ENCODE measurements around the gene ZRANB3. TPM values are rescaled to one million over a fixed set of nuclear protein-coding genes. Genes with fewer than 3 reads are reported as not detected.
"Not testable (repeated sequence)": the region's sequence is repeated elsewhere in the genome, so short reads cannot be mapped to it uniquely, and the experiment has no call there.

The ZRANB3 gene
- total and polyA plus RNA-seq, 2 donors (not counting 3 experiments of a cell fraction or from before 2014, with no cell fraction given) = 2.2 to 6.0 TPM

DNA sequence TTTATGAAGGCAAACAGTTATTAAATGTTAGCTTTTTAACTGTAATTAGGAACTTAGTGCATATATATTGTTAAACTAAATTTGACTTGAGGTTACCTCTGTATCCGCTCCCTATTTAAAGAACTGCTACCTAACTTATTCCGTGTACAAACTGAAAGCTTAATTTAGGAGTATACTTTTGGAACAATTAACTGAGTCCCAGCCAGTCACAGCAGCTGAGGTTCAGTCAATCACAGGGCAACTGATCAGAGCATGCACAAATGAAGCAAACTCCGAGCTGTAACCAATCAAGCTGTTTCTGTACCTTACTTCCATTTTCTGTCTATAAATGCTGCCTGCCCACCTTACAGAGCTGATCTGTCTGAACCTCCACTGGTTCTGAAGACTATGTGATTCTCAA lies 417.7 kb downstream of the ZRANB3 start:
- ChIA-PET POLR2A (interaction anchor here (0.7 kb wide), 1 partner anchor 1789 kb away, joined by 3 read pairs; no protein-coding TSS in a partner anchor), CTCF (interaction anchor here (1.7 kb wide), 1 partner anchor 24 kb away, joined by 4 read pairs; no protein-coding TSS in a partner anchor)
- intact Hi-C loops (cut with micrococcal nuclease) = no loop called here
- BruUV-seq (replicated peaks) = no TSS peak
- no peak overlapping the region for H3K9ac ChIP-seq (replicated peaks; ENCODE audit: extremely low read depth, insufficient read depth, low read length)
- no peaks in the 10 kb centered on the region for H3K4me1 ChIP-seq (ENCODE audit: control insufficient read depth, extremely low read depth, insufficient read depth, low read length)
- H2AFZ ChIP-seq (ENCODE audit: low read depth, low read length) = no peak overlapping the region
- dilution Hi-C loops (cut with MboI; ENCODE audit: extremely low pct_ligation_motif_present, low sequenced_read_pairs) = no loop called here
- H3K27me3 ChIP-seq (ENCODE audit: control insufficient read depth in 2 of 2, insufficient read depth in 2 of 2, low read length in 2 of 2) = no peaks in the 10 kb centered on the region
- peaks cover 0 to 2% of the 10 kb centered on the region in 2 experiments for H3K36me3 ChIP-seq (ENCODE audit: control insufficient read depth in 2 of 2, extremely low read depth in 1 of 2, insufficient read depth in 2 of 2, low read length in 2 of 2)
- TF ChIP-seq JUN (IDR thresholded peaks at IDR 0.05; ENCODE audit: borderline replicate concordance, insufficient read depth, insufficient read length, low read depth) = no peak
- TF ChIP-seq FOS (IDR thresholded peaks at IDR 0.05; ENCODE audit: borderline replicate concordance, insufficient read depth, low read length) = no peak
- TF ChIP-seq GATA2 (IDR thresholded peaks at IDR 0.05; ENCODE audit: insufficient read depth, insufficient read length, low read depth, low read length) = no peak
- TF ChIP-seq POLR2AphosphoS5 (IDR thresholded peaks at IDR 0.05; ENCODE audit: insufficient read depth, low read depth, low read length) = no peak
- TF ChIP-seq POLR2A (IDR thresholded peaks at IDR 0.05; ENCODE audit: low read depth, low read length) = no peak
- TF ChIP-seq, protein P1, sequence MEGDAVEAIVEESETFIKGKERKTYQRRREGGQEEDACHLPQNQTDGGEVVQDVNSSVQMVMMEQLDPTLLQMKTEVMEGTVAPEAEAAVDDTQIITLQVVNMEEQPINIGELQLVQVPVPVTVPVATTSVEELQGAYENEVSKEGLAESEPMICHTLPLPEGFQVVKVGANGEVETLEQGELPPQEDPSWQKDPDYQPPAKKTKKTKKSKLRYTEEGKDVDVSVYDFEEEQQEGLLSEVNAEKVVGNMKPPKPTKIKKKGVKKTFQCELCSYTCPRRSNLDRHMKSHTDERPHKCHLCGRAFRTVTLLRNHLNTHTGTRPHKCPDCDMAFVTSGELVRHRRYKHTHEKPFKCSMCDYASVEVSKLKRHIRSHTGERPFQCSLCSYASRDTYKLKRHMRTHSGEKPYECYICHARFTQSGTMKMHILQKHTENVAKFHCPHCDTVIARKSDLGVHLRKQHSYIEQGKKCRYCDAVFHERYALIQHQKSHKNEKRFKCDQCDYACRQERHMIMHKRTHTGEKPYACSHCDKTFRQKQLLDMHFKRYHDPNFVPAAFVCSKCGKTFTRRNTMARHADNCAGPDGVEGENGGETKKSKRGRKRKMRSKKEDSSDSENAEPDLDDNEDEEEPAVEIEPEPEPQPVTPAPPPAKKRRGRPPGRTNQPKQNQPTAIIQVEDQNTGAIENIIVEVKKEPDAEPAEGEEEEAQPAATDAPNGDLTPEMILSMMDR (IDR thresholded peaks at IDR 0.05; ENCODE audit: extremely low read depth in 1 of 2, insufficient read depth in 1 of 2, low read depth in 1 of 2, low read length in 2 of 2) = no peak
- TF ChIP-seq MYC (IDR thresholded peaks at IDR 0.05; ENCODE audit: low read depth, low read length) = no peak
- TF ChIP-seq, protein P2, sequence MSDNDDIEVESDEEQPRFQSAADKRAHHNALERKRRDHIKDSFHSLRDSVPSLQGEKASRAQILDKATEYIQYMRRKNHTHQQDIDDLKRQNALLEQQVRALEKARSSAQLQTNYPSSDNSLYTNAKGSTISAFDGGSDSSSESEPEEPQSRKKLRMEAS (IDR thresholded peaks at IDR 0.05; ENCODE audit: insufficient read depth, insufficient read length) = no peak
- no peak for TF ChIP-seq EZH2 (IDR thresholded peaks at IDR 0.05; ENCODE audit: borderline replicate concordance, low read depth, low read length, severe bottlenecking)
- DNase-seq (ENCODE audit: low read depth, low spot score) (no peak), FAIRE-seq (no peak)
- H4K20me1 ChIP-seq (replicated peaks; ENCODE audit: control insufficient read depth, extremely low read depth, insufficient read depth, low read length) = no peaks in the 10 kb centered on the region
- H3K9me3 ChIP-seq (replicated peaks; ENCODE audit: control insufficient read depth, insufficient read depth, low read length) = no peaks in the 10 kb centered on the region
- no peak overlapping the region for H3K27ac ChIP-seq (ENCODE audit: insufficient read depth, low read depth, low read length)
- no peak overlapping the region for H3K4me2 ChIP-seq (ENCODE audit: insufficient read depth, low read length)
- H3K79me2 ChIP-seq (ENCODE audit: control insufficient read depth, insufficient read depth, low read length) = no peaks in the 10 kb centered on the region
- H3K4me3 ChIP-seq (replicated peaks in 1 of 3; ENCODE audit: insufficient read depth in 1 of 3, low read depth in 1 of 3, low read length in 3 of 3) = no peak overlapping the region
- no peaks in the 10 kb centered on the region for H3K9me1 ChIP-seq (replicated peaks; ENCODE audit: control insufficient read depth, extremely low read depth, insufficient read depth, low read length)

DNA sequence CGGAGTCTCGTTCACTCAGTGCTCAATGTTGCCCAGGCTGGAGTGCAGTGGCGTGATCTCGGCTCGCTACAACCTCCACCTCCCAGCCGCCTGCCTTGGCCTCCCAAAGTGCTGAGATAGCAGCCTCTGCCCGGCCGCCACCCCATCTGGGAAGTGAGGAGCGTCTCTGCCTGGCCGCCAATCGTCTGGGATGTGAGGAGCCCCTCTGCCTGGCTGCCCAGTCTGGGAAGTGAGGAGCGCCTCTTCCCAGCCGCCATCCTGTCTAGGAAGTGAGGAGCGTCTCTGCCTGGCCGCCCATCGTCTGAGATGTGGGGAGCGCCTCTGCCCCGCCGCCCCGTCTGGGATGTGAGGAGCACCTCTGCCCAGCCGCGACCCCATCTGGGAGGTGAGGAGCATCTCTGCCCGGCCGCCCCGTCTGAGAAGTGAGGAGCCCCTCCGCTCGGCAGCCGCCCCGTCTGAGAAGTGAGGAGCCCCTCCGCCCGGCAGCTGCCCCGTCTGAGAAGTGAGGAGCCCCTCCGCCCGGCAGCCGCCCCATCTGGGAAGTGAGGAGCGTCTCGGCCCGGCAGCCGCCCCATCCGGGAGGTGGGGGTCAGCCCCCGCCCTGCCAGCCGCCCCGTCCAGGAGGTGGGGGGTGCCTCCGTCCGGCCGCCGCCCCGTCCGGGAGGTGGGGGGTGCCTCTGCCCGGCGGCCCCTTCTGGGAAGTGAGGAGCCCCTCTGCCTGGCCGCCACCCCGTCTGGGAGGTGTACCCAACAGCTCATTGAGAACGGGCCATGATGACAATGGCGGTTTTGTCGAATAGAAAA lies 425.3 kb downstream of the ZRANB3 start:
- H3K27ac ChIP-seq (ENCODE audit: insufficient read depth, low read depth, low read length); H3K4me2 ChIP-seq (ENCODE audit: insufficient read depth, low read length); H2AFZ ChIP-seq (ENCODE audit: low read depth, low read length); H3K36me3 ChIP-seq (ENCODE audit: control insufficient read depth in 2 of 2, extremely low read depth in 1 of 2, insufficient read depth in 2 of 2, low read length in 2 of 2); BruUV-seq (replicated peaks); dilution Hi-C loops (cut with MboI; ENCODE audit: extremely low pct_ligation_motif_present, low sequenced_read_pairs); H3K79me2 ChIP-seq (ENCODE audit: control insufficient read depth, insufficient read depth, low read length); H3K9me3 ChIP-seq (replicated peaks; ENCODE audit: control insufficient read depth, insufficient read depth, low read length); POLR2A ChIA-PET; FAIRE-seq; CTCF ChIA-PET; H3K9ac ChIP-seq (replicated peaks; ENCODE audit: extremely low read depth, insufficient read depth, low read length); DNase-seq (ENCODE audit: low read depth, low spot score); H4K20me1 ChIP-seq (replicated peaks; ENCODE audit: control insufficient read depth, extremely low read depth, insufficient read depth, low read length); H3K4me1 ChIP-seq (ENCODE audit: control insufficient read depth, extremely low read depth, insufficient read depth, low read length); H3K9me1 ChIP-seq (replicated peaks; ENCODE audit: control insufficient read depth, extremely low read depth, insufficient read depth, low read length); intact Hi-C loops (cut with micrococcal nuclease); H3K27me3 ChIP-seq (ENCODE audit: control insufficient read depth in 2 of 2, insufficient read depth in 2 of 2, low read length in 2 of 2); H3K4me3 ChIP-seq (replicated peaks in 1 of 3; ENCODE audit: insufficient read depth in 1 of 3, low read depth in 1 of 3, low read length in 3 of 3): not testable (repeated sequence)

Data from endothelial cell of umbilical vein (primary cell).